OCI-LY7 (cell line): ENCODE data around the gene ACTR6. TPM values are rescaled to one million over a fixed set of nuclear protein-coding genes. Genes with fewer than 3 reads are reported as not detected.

Source experiments
- BruUV-seq: library from RNA; stranded (reverse); fragments of 400-500 nt; replicated peaks from 2 replicates; lab custom pipeline; 2021; lab: Mats Ljungman, UMichigan
- CTCF ChIA-PET: fragments of 300-600 bp; sonication (Branson Sonifier 250); formaldehyde crosslinking; loops from one replicate; lab custom pipeline; 2022; ENCODE audit warnings: antibody characterized with exemption; ENCODE audit not compliant: unreplicated experiment; lab: Charles Lee
- POLR2A ChIA-PET: fragments of 300-600 bp; sonication (Branson Sonifier 250); formaldehyde crosslinking; loops from one replicate; lab custom pipeline; 2022; ENCODE audit warnings: antibody characterized with exemption; lab: Charles Lee
- DNase-seq: peaks from one replicate; pipeline ENCODE4 v3.0.0-alpha.2; 2015; ENCODE audit warnings: low spot score
- H2AFZ ChIP-seq: fragments of 200-600 bp; sonication (generic), shearing (Covaris generic); 2 replicates; pipeline ENCODE4 v1.6.1; 2014; ENCODE audit warnings: mild to moderate bottlenecking, antibody characterized with exemption, low read length, moderate library complexity
- H3K27ac ChIP-seq: fragments of 200-600 bp; sonication (generic); 2 replicates; pipeline ENCODE4 v1.5.1; 2014; ENCODE audit warnings: mixed run types, low read depth, mild to moderate bottlenecking, moderate library complexity, low read length, inconsistent platforms; ENCODE audit not compliant: poor library complexity, severe bottlenecking
- H3K36me3 ChIP-seq: fragments of 200-600 bp; sonication (generic); 2 replicates; pipeline ENCODE4 v1.6.1; 2014; ENCODE audit warnings: mild to moderate bottlenecking, antibody characterized with exemption, low read length, moderate library complexity, mixed read lengths; ENCODE audit not compliant: insufficient read depth
- H3K4me1 ChIP-seq: fragments of 200-600 bp; sonication (generic); 2 replicates; pipeline ENCODE4 v1.5.1; 2014; ENCODE audit warnings: mild to moderate bottlenecking, low read length; ENCODE audit not compliant: insufficient read depth, poor library complexity, severe bottlenecking
- H3K4me2 ChIP-seq: fragments of 200-600 bp; sonication (generic); 2 replicates; pipeline ENCODE4 v1.6.1; 2014; ENCODE audit warnings: mild to moderate bottlenecking, low read length
- H3K4me3 ChIP-seq: fragments of 200-600 bp; sonication (generic); 2 replicates; pipeline ENCODE4 v1.5.1; 2014; ENCODE audit warnings: mild to moderate bottlenecking, low read depth, low read length; ENCODE audit not compliant: poor library complexity, severe bottlenecking
- H3K79me2 ChIP-seq: fragments of 200-600 bp; sonication (generic); 2 replicates; pipeline ENCODE4 v1.6.1; 2016; ENCODE audit warnings: low read depth, mild to moderate bottlenecking, low read length, moderate library complexity, mixed read lengths; ENCODE audit not compliant: insufficient read depth
- H3K9me2 ChIP-seq: fragments of 200-600 bp; sonication (generic); 2 replicates; pipeline ENCODE4 v1.6.1; 2016; ENCODE audit warnings: mild to moderate bottlenecking, low read length, mixed read lengths; ENCODE audit not compliant: insufficient read depth
- H3K9me3 ChIP-seq: fragments of 200-600 bp; sonication (generic); 2 replicates; pipeline ENCODE4 v1.6.1; 2014; ENCODE audit warnings: mild to moderate bottlenecking, mixed run types, low read length, mixed read lengths
- H4K20me1 ChIP-seq: fragments of 200-600 bp; sonication (generic); 2 replicates; pipeline ENCODE4 v1.6.1; 2014; ENCODE audit warnings: mild to moderate bottlenecking, antibody characterized with exemption, low read length, moderate library complexity, mixed read lengths; ENCODE audit not compliant: insufficient read depth
- CTCF ChIP-seq: fragments of 200-600 bp; sonication (generic); conservative IDR thresholded peaks from 2 replicates; pipeline ENCODE4 v1.5.1; 2014; ENCODE audit warnings: mild to moderate bottlenecking, antibody characterized with exemption, low read length, moderate library complexity, mixed read lengths
- EZH2phosphoT487 ChIP-seq: fragments of 200-600 bp; sonication (generic); IDR thresholded peaks from 2 replicates; pipeline ENCODE4 v1.6.1; 2018; ENCODE audit warnings: low read depth, borderline replicate concordance, mild to moderate bottlenecking, mixed run types, antibody characterized with exemption, low read length, moderate library complexity, mixed read lengths
- intact Hi-C: fragments of 100-400 bp; cut with micrococcal nuclease; formaldehyde crosslinking; loops from one replicate; pipeline ENCODE4 v1.10.0; 2022; ENCODE audit not compliant: unreplicated experiment
- total RNA-seq, 2 experiments: library from RNA; depleted of rRNA in 1 of 2; stranded (reverse); fragments of >200 nt in 1 of 2; shearing (Covaris generic) in 1 of 2; gene quantifications; 2 replicates each; pipeline ENCODE4 v1.2.3, GENCODE V29; 2014 to 2022

The ACTR6 gene
- total RNA-seq, 2 experiments from 2014 or later, result 22.2 to 37.6 TPM

GRCh38 chr12:100179252-100179651 lies 21.4 kb upstream of the ACTR6 start:
- peaks cover 65% of the 10 kb centered on the region for H3K36me3 ChIP-seq
- ChIA-PET CTCF (no interaction called here), POLR2A (no interaction called here)
- intact Hi-C loops, result no loop called here
- no peak for DNase-seq
- H3K79me2 ChIP-seq, result no peaks in the 10 kb centered on the region
- BruUV-seq, result no TSS peak
- H3K4me1 ChIP-seq, result peaks cover 4% of the 10 kb centered on the region
- no peaks in the 10 kb centered on the region for H3K9me2 ChIP-seq
- H3K27ac ChIP-seq, result no peak overlapping the region
- no peak for TF ChIP-seq CTCF
- TF ChIP-seq EZH2phosphoT487, result no peak
- no peaks in the 10 kb centered on the region for H3K9me3 ChIP-seq
- H3K4me2 ChIP-seq, result no peak overlapping the region
- no peak overlapping the region for H3K4me3 ChIP-seq
- H2AFZ ChIP-seq, result no peak overlapping the region
- no peaks in the 10 kb centered on the region for H4K20me1 ChIP-seq

- H2AFZ ChIP-seq, result no peak overlapping the region
- POLR2A ChIA-PET, result no interaction called here
- H3K4me3 ChIP-seq, result no peak overlapping the region
- no peak for TF ChIP-seq CTCF
- TF ChIP-seq EZH2phosphoT487, result no peak
- no peak overlapping the region for H3K27ac ChIP-seq
- CTCF ChIA-PET, result no interaction called here
- no peak for DNase-seq
- H3K36me3 ChIP-seq, result peaks cover 46% of the 10 kb centered on the region
- H3K9me3 ChIP-seq, result no peaks in the 10 kb centered on the region
- no peak overlapping the region for H3K4me2 ChIP-seq
- no TSS peak for BruUV-seq
- no peaks in the 10 kb centered on the region for H3K9me2 ChIP-seq
- no peaks in the 10 kb centered on the region for H3K79me2 ChIP-seq
- intact Hi-C loops, result no loop called here
- peaks cover 4% of the 10 kb centered on the region for H3K4me1 ChIP-seq
- no peaks in the 10 kb centered on the region for H4K20me1 ChIP-seq
These were observed 16.0 kb upstream of the ACTR6 start for GRCh38 chr12:100184549-100185145.

- H3K36me3 ChIP-seq, result peaks cover 48% of the 10 kb centered on the region
- intact Hi-C loops, result no loop called here
- no peak for DNase-seq
- no peaks in the 10 kb centered on the region for H4K20me1 ChIP-seq
- BruUV-seq, result no TSS peak
- CTCF ChIA-PET, result no interaction called here
- H3K9me3 ChIP-seq, result no peaks in the 10 kb centered on the region
- POLR2A ChIA-PET, result no interaction called here
- no peak overlapping the region for H3K4me2 ChIP-seq
- H3K9me2 ChIP-seq, result no peaks in the 10 kb centered on the region
- TF ChIP-seq EZH2phosphoT487 (no peak), CTCF (no peak)
- H2AFZ ChIP-seq, result no peak overlapping the region
- no peak overlapping the region for H3K4me3 ChIP-seq
- peaks cover 4% of the 10 kb centered on the region for H3K4me1 ChIP-seq
- no peak overlapping the region for H3K27ac ChIP-seq
- no peaks in the 10 kb centered on the region for H3K79me2 ChIP-seq
These were observed 15.2 kb upstream of the ACTR6 start for GRCh38 chr12:100185361-100185894.
